ENCODE data around the gene XPOT.

Gene XPOT

DNA sequence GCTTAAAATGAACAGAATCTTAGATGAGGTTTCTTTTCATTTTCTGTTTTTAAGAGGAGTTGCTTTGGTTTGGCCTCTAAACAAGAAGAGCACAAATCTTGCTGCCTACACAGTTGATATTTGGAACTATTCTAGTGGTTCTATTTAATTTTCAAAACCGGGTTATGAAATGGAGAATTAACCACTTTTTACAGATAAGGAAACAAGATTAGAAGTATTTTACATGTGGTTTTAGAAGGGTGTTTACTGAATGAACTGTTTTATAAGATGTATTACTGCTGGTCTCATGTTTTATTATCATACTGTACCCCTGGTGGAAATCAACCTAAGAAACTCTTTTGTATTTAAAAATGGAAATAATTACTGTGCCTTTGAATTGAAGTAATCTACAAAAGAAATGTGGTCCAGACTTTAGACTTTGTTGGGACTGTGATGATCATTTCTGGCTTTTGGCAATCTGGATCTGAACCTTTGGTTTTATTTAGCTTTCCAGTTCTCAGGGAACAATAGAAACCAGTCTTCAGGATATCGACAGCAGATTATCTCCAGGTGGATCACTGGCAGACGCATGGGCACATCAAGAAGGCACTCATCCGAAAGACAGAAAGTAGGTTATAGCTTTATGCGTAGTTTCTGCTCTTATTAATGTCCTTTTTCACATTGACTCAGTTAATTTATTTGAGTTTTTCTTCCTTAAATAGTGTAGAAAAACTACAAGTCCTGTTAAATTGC is 91.0 kb downstream of the XPOT start:
- Histone ChIP-seq H3K27ac (ENCODE audit: low read depth, low read length) (no peak overlapping the region), H3K4me3 (ENCODE audit: low read depth, low read length) (no peak overlapping the region), H3K9me3 (ENCODE audit: control insufficient read depth, insufficient read depth, low read depth, low read length) (no peaks in the 10 kb centered on the region), H3K9ac (ENCODE audit: low read length) (no peak overlapping the region), H3K27me3 (ENCODE audit: control insufficient read depth, insufficient read depth, low read length) (no peaks in the 10 kb centered on the region), H3K4me1 (ENCODE audit: control insufficient read depth, insufficient read depth, low read length) (no peaks in the 10 kb centered on the region), H3K36me3 (ENCODE audit: control insufficient read depth, insufficient read depth, low read length) (peaks cover 87% of the 10 kb centered on the region)

DNA sequence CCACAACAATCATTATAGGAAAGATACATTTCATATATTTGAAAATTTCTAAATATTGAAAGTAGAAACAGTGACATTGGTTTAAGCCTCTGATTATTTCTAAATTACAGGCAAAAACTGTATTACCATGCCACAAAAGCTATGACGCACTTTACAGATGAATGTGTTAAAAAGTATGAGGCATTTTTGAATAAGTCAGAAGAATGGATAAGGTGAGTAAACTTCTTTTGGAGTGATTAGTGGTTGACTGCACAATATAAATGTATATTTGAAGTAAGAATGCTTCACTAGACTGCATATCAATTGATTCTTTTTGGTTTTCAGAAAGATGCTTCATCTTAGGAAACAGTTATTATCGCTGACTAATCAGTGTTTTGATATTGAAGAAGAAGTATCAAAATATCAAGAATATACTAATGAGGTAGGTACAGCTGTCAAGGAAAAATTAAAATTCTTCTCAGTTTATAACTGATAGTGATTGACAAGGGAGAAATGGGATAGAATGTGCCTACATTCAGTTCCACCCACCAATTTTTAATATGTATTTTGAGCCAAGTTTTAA is 92.7 kb downstream of the XPOT start:
- H3K4me3 ChIP-seq (ENCODE audit: low read depth, low read length): no peak overlapping the region
- no peak overlapping the region for H3K9ac ChIP-seq (ENCODE audit: low read length)
- no peak overlapping the region for H3K27ac ChIP-seq (ENCODE audit: low read depth, low read length)

DNA sequence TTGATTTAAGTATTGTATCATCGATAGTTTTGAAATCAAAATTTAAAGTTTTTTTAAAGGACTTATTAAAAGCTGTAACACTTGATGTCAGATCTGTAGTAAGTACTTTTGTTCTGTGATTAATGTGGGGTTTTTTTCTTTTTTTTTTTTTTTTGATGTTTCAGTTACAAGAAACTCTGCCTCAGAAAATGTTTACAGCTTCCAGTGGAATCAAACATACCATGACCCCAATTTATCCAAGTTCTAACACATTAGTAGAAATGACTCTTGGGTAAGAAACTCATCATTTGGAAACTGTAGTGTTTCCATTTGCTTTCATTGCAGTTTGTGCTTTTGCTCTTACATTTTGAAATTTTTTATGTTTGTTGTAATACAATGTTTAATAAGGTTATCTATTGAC is 93.3 kb downstream of the XPOT start:
- Histone ChIP-seq H3K36me3 (ENCODE audit: control insufficient read depth, insufficient read depth, low read length) (peaks cover 75% of the 10 kb centered on the region), H3K27me3 (ENCODE audit: control insufficient read depth, insufficient read depth, low read length) (no peaks in the 10 kb centered on the region), H3K4me1 (ENCODE audit: control insufficient read depth, insufficient read depth, low read length) (no peaks in the 10 kb centered on the region), H3K27ac (ENCODE audit: low read depth, low read length) (no peak overlapping the region), H3K4me3 (ENCODE audit: low read depth, low read length) (no peak overlapping the region), H3K9ac (ENCODE audit: low read length) (no peak overlapping the region), H3K9me3 (ENCODE audit: control insufficient read depth, insufficient read depth, low read depth, low read length) (no peaks in the 10 kb centered on the region)

More for the DNA sequence above, 92.7 kb downstream of the XPOT start:
- Histone ChIP-seq H3K27me3 (ENCODE audit: control insufficient read depth, insufficient read depth, low read length) (no peaks in the 10 kb centered on the region), H3K4me1 (ENCODE audit: control insufficient read depth, insufficient read depth, low read length) (no peaks in the 10 kb centered on the region), H3K9me3 (ENCODE audit: control insufficient read depth, insufficient read depth, low read depth, low read length) (no peaks in the 10 kb centered on the region), H3K36me3 (ENCODE audit: control insufficient read depth, insufficient read depth, low read length) (peaks cover 77% of the 10 kb centered on the region)

DNA sequence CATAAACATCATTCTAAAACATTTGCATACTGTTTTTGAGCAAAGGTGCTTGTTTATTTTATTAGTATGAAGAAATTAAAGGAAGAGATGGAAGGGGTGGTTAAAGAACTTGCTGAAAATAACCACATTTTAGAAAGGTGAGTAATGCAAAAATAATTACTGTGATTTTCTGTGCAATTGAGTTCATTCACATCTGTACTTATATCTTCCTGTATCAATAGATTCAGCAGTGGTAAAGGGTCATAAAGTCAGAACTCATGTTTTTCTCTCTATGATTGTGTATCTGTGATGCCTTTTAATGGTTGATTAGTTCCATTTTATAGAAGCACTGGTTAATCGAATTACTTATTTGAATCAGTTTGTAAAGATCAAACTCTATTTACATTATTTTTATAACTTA is 93.7 kb downstream of the XPOT start:
- no peak overlapping the region for H3K27ac ChIP-seq (ENCODE audit: low read depth, low read length)
- H3K4me3 ChIP-seq (ENCODE audit: low read depth, low read length): no peak overlapping the region
- H3K4me1 ChIP-seq (ENCODE audit: control insufficient read depth, insufficient read depth, low read length): no peaks in the 10 kb centered on the region
- H3K9ac ChIP-seq (ENCODE audit: low read length): no peak overlapping the region
- H3K36me3 ChIP-seq (ENCODE audit: control insufficient read depth, insufficient read depth, low read length): peaks cover 73% of the 10 kb centered on the region
- H3K27me3 ChIP-seq (ENCODE audit: control insufficient read depth, insufficient read depth, low read length): no peaks in the 10 kb centered on the region
- no peaks in the 10 kb centered on the region for H3K9me3 ChIP-seq (ENCODE audit: control insufficient read depth, insufficient read depth, low read depth, low read length)

DNA sequence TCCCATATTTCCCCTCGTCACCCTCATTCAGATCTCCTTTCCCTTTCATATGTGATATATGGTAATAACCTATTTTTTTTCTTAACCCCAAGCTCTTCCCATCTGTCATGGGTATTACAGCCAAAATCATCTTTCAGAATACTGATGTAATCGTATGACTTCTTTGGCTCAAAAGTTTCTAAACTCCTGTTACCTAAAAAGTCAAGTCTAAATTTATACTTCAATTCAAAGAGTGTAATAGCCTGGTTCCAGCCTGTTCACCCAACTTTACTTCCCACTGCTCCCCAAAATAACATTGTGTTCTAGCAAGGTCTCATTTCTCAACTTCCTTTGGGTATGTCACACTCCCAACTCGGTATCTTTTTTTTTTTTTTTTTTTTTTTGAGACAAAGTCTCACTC is 96.2 kb downstream of the XPOT start:
- no peak overlapping the region for H3K9ac ChIP-seq (ENCODE audit: low read length)
- H3K36me3 ChIP-seq (ENCODE audit: control insufficient read depth, insufficient read depth, low read length): peaks cover 52% of the 10 kb centered on the region
- H3K27me3 ChIP-seq (ENCODE audit: control insufficient read depth, insufficient read depth, low read length): no peaks in the 10 kb centered on the region
- no peaks in the 10 kb centered on the region for H3K4me1 ChIP-seq (ENCODE audit: control insufficient read depth, insufficient read depth, low read length)
- H3K9me3 ChIP-seq (ENCODE audit: control insufficient read depth, insufficient read depth, low read depth, low read length): no peaks in the 10 kb centered on the region
- H3K27ac ChIP-seq (ENCODE audit: low read depth, low read length): no peak overlapping the region
- no peak overlapping the region for H3K4me3 ChIP-seq (ENCODE audit: low read depth, low read length)
